Putamen (tissue), 1 donor: ENCODE results near the gene POU2F3.
"Not testable (repeated sequence)": the region's sequence is repeated elsewhere in the genome, so short reads cannot be mapped to it uniquely, and the experiment has no call there.

Source experiments
- DNase-seq: peaks from one replicate; pipeline ENCODE4 v3.0.0-alpha.2; 2016; ENCODE audit warnings: low spot score

POU2F3 gene

DNA sequence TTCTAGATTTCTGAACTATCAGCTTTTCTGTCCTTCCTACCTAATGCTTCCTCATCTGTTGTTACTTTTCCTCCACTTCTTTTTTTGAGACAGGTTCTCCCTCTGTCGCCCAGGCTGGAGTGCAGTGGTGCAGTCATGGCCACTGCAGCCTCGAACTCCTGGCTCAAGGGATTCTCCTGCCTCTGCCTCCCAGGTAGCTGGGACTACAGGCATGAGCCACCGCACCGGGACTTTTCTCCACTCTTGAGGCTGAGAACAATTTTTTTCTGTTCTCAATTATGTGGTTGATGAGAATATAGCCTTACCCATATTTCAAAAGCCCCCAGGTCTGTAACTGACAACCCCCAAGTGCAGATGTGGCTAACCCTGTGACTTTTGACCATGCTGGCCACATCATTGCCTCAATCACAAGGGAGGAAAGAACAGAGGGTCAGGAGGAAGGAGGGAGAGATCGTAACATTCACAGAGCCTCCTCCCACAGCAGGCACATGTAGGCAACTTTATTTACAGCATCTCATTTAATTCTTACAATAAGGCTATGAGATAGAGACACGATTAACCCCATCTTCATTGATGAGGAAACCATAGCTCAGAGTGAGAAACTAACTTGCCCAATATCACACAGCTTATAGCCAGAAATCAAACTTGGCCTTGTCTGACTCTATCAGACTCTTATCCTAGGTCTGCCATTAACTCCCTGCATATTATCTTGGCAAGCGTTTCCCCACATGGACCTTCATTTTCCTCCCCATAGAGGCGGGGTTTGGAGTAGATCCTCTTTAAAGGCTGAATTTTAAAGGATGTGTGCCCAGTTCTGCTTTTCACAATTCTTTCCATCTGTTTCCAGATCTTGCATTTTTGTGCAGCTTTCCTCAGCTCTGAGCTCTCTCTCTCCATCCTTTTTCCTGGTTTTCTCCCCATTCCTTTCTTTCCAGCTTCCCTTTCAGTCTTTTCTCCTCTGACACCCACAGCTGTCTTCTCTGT, 9.6 kb downstream of the POU2F3 start:
- no peak for DNase-seq

DNA sequence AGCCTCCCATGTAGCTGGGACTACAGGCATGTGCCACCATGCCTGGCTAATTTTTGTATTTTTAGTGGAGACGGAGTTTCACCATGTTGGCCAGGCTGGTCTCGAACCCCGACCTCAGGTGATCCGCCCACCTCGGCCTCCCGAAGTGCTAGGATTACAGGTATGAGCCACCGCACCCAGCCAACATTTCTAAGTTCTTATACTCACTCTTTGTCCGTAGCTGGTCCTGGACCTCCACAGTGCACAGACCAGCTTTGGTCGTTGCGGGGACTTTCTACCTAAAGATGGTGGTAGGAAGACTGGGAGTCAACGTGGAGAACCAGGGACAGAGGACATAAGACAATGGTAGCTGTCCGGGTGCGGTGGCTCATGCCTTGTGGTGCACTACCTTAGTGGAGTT, 13.4 kb downstream of the POU2F3 start:
- DNase-seq, result not testable (repeated sequence)

DNA sequence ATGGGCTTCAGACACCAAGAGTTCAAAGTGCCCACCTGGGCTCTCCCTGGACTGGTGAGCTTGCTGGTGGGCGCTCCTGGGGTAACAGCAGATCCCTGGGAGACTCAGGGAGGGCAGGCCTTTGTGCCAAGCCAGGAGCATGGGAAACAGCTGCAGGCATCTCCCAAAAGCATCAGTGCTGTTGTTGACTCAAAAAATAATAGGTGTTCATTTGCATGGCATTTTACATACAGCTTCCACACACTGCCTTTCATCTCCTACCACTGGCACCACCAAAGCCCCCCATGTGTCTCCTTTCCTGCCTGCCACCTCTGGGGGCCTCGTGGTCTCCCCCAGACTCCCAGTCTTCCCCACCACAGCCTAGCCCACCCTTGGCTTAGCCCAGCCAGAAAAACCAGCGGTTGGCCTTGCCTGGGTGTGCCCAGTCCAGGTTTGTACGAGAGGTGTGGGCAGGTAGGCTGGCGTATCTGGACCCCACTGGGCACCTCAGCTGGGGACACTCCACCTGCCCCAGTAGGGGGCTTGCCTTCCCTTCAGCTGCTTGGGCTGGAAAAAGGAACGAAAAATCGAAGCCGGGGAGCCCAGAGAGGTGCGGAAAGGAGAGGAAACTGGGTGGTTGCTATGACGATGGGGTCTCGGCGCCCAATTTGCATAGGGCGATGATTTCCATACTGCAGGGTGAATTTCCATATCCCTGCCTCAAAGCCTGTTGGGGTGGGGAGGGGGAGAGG, 15.0 kb downstream of the POU2F3 start:
- no peak for DNase-seq

DNA sequence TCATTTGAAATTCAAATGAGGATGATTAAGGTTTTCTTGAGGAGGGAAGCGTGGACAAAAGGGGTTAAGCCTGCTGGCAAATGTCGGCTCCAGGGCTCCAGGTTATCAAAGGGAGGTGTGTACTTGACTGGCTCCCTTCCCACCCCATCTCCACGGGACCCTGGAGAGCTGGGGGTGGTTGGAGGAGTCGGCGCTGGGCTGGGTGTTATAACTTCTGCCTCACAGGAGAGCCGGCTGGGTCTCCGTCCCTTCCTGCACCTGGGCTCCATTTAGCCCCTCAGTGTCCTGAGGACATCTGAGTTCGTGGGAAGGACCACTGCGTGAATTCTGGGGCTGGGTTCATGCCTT, 15.6 kb downstream of the POU2F3 start:
- DNase-seq, result no peak

DNA sequence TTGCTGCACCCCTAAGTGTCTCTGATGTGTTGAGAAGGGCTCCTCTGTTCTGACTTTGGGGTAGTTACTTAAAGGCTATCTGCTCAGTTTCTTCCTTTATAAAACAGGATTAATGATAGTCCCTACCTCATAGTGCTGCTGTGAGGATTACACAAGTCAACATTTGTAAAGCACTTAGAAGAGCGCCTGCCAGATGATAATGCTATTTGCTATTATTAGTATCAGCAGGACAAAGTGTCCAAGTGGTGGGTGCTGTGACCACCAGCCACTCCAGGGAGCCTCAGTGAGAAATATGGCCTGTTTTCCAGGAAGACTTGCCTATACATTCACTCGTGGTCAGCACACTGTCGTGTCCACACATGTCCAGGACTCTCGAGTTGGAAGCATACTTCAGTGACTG, 16.2 kb downstream of the POU2F3 start:
- DNase-seq, result no peak

DNA sequence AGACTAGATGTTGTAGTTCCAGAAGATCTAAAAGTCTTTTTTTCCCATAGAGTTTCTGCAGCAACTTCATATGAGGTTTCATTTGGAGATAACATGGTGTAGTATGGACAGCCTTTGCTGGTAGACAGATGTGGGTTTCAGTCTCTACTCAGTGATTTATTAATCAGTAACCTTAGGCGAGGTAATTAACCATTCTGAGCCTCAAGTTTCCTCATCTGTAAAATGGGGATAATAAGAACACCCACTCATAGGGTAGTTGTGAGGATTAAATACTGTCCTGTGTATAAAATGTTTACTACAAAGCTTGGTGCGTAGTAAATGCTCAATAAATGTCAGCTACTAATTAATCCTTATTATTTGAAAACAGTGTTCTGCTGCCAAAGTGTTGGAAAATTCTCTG, 16.8 kb downstream of the POU2F3 start:
- no peak for DNase-seq

DNA sequence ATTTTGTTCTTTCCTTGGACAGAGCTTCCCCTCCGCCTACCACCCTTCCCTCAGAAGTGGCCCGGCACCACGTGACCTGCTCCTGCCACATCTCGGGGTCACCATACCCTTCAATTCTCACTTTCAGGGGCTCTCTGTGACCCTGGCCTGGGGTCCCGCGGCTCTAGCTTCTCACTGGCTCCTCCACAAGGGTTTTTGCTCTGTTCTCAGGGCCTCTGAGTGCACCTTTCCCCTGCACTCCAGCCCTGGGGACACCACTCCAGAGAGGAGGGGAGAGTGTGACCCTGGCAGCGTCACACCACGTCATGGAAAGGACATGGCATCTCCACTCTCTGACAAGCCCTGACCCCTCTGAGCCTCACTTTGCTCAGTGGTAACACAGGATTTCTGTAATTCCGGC, 17.4 kb downstream of the POU2F3 start:
- no peak for DNase-seq

DNA sequence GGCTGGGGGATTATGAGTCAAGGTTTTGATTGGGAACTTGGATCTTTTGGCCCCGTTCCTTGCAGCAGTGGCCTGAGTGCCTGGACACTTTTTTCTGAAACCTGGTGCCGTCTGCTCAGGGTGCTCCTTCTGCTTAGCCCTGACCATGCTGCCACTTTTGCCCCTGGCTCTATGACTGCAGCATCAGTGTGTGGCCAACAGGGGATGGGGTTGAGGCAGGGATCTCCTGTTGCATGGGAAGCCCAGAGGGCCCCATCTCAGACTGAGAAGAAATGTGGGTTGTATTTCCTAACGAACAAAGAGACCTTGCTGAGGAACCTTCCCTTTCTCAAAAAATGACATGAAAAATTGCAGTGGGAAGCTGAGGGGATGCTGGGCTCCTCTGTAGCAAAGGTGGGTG, 18.7 kb downstream of the POU2F3 start:
- no peak for DNase-seq

DNA sequence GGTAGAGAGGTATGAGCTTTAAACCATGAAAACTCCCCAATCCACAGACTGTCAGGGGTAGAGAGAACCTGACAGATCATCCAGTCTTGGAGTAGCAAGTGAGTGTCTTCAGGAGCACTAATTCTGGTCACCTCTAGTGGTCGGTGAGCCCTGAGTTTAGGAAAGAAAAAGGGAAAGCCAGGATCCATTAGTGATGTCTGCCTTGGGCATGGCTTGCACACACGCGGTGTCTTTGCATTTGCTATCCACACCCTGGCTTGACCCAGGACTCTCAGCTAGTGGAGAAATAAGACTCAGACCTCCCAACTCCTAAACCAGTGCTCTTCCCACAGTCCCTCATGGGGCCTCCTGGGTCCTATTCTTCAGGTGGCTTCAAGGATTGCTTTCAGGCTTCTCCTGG, 19.3 kb downstream of the POU2F3 start:
- DNase-seq, result no peak

DNA sequence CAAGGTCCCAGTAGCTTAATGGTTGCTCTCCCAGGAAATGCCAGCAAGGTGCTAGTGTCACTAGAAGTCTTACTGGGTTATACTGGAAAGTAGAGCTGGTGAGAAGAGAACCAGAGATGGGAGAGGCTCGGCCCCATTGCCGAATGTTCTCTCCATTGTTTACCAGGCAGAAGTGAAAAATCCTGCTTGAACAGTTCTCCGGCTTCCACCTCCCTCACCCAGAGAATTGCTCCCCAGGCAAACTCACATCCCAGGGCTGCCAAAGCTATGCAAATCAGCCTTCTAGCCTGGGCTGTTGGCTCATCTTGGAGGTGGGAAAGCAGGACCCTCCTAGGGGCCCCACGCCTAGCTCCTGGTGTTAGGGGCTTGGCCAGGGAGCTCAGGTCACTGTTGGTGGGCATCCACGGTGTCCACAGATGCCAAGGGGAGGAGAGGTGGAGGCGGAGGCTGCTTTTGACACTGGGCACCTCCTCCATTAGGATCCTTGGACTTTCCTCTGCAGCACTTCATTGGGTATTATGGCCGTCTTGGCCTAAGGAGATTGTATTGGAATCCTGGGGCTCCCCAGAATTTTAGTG, 20.1 kb downstream of the POU2F3 start:
- DNase-seq, result no peak

DNA sequence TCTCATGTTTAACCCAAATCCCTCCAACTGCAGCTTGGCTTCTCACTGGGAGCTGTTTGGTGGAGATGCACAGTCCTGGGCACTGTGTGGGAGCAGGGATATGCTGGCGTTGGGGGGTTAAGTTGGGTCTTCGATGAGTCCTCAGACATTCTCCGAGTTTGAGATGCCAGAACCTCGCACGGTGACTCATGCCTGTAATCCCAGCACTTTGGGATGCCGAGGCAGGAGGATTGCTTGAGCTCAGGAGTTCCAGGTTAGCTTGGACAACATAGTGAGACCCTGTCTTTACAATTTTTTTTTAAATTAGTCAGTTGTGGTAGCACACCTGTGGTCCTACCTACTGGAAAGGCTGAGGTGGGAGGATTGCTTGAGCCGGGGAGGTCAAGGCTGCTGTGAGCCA, 20.7 kb downstream of the POU2F3 start:
- no peak for DNase-seq

DNA sequence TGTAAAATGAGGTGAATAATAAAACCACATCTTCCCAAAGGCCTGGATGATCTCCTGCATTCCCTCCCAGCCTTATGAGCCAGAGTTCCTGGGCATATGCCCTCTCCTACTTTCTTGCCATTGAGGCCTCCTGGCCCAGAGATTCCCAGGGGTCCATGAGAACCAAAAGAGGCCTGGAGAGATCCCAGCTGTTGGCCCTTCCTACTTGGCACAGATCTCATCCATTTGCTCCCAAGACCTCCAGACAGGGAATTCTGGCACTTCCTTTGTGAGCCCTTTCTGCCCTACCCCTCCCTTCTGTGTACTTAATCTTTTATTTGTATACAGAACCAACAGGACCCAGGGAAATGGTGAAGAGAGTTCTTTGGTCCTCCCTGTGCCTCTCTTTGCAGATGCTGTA, 21.4 kb downstream of the POU2F3 start:
- DNase-seq, result no peak

DNA sequence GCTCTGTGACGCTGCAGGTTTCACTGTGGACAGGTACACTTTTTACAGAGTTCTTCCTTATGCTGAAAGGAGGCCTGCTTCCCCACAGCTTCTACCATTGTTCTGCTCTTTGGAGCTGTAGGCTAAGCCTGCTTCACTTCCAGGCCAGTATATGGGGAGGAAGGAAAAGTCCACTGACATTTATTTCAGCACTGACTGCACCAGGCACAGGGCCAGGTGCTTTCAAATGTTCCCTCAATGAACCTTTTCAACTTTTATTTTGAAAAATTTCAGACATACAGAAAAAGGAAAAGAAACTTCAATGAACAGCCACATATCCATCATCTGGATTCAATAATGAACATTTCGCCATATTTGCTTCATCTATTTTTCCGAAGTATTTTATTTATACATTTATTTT, 22.0 kb downstream of the POU2F3 start:
- DNase-seq, result no peak

DNA sequence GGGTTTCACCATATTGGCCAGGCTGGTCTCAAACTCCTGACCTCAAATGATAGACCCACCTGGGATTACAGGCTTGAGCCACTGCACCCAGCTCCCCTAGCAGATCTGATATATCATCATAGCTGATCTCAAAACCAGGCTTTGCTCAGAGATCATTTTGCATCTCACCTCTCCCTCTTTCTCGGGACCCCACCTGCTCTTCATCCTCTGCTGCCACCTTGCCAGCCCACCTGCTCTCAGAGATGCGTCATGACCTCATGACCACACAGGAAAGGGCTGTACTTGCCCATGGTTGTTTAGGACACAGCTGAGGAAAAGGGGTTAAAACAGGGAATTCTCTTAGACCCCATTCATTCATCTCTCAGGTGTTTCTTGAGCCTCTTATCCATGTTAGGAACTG, 27.4 kb downstream of the POU2F3 start:
- DNase-seq, result no peak

DNA sequence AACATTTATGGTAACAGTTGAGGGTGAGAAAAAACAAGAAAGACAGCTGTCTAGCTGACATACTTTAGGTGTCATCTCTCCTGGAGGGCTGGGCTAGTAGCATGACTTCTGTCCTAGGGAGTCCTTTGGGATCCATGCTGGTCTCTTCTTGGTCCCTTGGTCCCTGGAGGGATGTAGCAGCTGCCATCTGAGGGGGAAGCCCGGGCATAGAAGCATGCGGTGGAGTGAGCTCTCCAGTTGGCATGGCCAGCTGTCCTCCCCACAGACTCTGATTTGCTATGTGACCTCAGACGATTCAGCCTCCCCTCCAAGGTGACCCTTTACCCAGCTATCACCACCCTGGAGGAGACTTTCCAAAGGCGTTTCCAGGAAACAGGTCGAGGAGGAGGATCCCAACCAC, 28.7 kb downstream of the POU2F3 start:
- DNase-seq, result no peak

DNA sequence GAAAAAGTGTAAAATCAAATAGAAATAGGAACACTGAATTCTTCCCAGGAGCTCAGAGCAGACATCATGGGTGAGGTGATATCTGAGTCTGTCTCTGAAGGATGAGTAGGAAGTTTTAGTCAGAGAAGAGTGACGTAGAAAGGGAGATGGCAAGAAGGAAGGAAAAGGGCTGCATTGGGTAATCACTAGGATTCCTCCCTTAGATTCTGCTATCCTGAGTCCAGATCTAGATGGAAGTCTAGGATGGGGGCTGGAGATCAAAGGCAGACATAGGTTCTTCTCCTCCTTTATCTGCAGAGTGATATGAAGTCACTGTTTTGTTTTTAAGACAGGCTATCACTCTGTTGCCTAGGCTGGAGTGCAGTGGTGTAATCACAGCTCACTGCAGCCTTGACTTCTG, 30.4 kb downstream of the POU2F3 start:
- DNase-seq, result no peak

DNA sequence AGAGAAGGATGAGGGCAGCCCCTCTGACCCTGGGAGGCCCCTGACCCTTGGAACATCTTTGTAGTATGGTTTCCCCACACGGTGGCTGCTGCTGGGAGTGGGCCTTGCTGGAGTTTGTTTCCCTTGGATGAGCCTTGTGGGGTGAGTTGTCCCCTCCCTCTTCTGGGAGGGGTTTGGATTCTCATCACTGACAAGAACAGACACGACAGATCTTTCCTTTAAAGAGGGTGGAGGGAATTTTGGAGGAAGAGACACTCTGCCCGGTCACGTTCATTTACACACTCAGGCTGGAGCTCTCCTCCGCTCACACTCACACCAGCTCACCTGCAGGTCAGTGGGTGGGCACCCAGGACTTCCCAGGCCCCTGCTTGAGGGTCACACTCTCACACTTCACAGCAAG, 31.7 kb downstream of the POU2F3 start:
- no peak for DNase-seq

DNA sequence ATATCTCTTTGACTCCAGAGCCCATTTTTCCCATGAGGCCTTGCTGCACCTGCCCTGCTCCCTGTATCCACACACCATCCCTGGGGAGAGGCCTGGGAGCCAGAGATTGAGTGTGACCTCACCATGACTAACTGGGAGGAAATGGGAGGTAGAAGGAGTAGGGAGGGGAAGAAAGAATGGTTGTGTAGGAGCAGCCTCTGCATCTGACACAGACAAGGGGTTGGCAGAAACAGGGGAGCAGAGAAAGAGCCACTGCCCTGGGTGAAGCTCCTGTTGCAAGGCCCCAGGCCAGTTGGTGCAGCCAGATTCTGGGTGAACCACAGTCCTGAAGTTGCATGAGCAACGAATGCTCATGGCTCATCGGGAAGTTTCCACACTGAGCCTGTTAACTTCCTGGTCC, 32.4 kb downstream of the POU2F3 start:
- DNase-seq, result no peak

DNA sequence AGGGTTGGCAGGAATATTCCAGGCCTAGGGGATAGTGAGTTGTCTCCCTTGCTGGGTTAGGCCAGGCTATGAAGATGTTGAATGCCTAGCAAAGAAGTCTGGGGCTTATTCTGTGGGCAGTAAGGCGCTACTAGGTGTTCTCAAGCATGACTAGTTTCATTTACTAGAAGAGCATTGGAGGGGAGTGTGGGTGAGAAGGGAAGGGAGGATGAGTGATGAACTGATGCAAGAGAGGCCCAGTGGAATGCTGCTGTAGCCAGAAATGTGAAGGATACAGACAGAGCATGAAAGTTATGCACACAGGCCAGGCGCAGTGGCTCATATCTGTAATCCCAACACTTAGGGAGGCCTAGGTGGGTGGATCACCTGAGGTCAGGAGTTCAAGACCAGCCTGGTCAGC, 33.5 kb downstream of the POU2F3 start:
- no peak for DNase-seq

DNA sequence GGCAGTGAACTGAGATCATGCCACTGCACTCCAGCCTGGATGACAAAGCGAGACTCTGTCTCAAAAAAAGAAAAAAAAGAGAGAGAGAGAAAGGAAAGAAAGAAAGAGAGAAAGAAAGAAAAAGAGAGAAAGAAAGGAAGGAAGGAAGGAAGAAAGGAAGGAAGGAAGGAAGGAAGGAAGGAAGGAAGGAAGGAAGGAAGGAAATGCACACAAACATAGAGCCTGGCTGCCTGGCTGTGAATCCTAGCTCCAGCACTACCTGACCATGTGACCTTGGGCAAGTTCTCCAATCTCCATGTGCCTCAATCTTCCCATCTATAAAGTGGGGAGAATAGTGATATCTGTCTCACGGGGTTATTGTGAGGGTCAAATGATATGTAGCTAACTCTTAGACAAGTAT, 34.0 kb downstream of the POU2F3 start:
- not testable (repeated sequence) for DNase-seq

DNA sequence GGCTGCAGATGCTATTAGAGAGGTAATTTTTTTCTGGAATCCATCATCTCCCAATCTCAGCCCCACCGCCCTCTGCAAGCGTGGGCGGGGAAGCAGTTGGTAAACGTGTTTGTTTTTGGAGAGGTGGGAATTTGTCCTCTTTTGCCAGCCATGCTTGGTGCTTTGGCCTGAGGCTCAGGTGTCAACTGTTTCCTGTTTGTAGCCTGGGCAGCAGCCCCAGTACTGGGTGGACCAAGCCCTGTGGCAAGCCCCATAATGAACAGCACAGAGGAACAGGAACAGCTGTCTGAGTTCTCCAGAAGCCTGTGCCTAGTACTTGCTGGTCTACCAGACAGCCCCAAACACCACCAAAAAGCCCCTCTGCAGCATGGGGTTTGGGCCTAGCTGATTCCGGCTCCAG, 39.6 kb downstream of the POU2F3 start:
- DNase-seq, result no peak

DNA sequence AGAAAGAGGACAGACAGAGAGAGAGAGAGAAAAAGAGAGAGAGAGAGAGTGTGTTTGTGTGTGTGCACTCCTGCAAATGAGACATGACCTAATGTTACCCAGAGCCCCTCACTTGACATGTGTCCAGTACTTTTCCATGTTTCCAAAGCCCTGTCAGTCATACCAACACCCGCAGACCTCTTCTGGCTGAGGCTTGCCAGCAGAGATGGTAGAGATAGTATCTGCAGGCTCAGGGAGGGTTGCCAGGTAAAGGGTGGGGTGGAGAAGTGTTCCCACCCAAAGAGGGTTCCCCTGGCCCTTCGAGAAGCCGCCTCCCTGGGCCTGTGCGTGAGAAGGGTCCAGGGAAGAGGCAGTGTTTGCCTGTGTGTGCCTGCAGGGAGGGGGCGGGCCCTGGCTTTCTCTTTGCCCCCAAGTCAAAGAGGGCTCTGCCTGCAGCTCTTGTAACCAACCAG, 40.7 kb downstream of the POU2F3 start:
- DNase-seq, result no peak

DNA sequence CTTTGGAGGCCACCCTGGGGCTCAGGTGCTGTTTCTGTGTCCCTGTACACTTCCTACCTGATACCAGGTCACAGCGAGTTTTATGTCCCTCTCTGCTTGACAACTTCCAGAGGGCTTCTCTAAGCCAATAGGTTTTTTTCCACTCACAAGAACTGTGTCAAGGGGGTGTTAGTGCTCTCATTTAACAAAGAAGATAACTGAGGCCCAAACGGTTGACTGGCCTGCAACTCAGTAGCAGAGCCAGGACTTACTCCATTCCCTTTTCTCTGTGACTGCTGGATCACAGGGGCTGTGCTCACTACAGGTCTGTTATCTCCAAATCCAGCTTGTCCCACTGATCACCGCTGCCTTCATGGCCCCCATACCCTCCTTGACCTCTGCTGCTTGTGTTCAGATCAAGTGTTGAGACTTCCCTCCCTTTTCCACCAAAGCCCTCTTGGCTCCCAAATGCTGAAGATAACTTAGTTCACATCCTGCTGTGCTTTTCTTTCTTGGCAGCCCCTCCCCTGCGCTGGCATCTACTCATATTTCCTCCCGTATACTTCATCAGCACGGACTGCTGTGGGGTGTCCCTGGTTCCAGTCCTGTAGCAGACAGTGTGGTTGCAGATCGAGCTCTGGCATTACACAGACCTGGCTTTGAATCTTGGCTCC, 41.3 kb downstream of the POU2F3 start:
- no peak for DNase-seq
